ENCODE measurements around the gene SND1. TPM values are rescaled to one million over a fixed set of nuclear protein-coding genes. Genes with fewer than 3 reads are reported as not detected.

SND1 gene
- total and polyA plus RNA-seq, 4 donors, result 59.4 to 214 (median 84.1) TPM

GRCh38 chr7:128035712-128036111, 383.7 kb downstream of the SND1 start:
- Histone ChIP-seq H3K9me3 (ENCODE audit: control insufficient read depth in 4 of 4, low read length in 3 of 4) (no peaks in the 10 kb centered on the region), H3K27ac (ENCODE audit: low read depth in 1 of 2, low read length in 2 of 2) (no peak overlapping the region), H3K4me3 (ENCODE audit: low read depth in 1 of 3, low read length in 3 of 3) (no peak overlapping the region), H3K36me3 (ENCODE audit: control insufficient read depth in 4 of 4, insufficient read depth in 3 of 4, low read depth in 1 of 4, low read length in 3 of 4) (no peaks in the 10 kb centered on the region), H3K9ac (ENCODE audit: low read depth in 1 of 2, low read length in 2 of 2) (no peak overlapping the region), H3K27me3 (ENCODE audit: control insufficient read depth in 4 of 4, insufficient read depth in 4 of 4, low read length in 3 of 4) (no peaks in the 10 kb centered on the region), H3K4me1 (ENCODE audit: control insufficient read depth in 4 of 4, insufficient read depth in 4 of 4, low read length in 3 of 4) (peaks cover 3 to 7% (median 4%) of the 10 kb centered on the region in 4 donors)
- DNase-seq (ENCODE audit: low spot score), result no peak
- TF ChIP-seq RAD21 (IDR thresholded peaks at IDR 0.05), result peak; percentile 33 to 76
- TF ChIP-seq, protein P1, sequence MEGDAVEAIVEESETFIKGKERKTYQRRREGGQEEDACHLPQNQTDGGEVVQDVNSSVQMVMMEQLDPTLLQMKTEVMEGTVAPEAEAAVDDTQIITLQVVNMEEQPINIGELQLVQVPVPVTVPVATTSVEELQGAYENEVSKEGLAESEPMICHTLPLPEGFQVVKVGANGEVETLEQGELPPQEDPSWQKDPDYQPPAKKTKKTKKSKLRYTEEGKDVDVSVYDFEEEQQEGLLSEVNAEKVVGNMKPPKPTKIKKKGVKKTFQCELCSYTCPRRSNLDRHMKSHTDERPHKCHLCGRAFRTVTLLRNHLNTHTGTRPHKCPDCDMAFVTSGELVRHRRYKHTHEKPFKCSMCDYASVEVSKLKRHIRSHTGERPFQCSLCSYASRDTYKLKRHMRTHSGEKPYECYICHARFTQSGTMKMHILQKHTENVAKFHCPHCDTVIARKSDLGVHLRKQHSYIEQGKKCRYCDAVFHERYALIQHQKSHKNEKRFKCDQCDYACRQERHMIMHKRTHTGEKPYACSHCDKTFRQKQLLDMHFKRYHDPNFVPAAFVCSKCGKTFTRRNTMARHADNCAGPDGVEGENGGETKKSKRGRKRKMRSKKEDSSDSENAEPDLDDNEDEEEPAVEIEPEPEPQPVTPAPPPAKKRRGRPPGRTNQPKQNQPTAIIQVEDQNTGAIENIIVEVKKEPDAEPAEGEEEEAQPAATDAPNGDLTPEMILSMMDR (IDR thresholded peaks at IDR 0.05; ENCODE audit: low read depth, low read length, missing input control), result peak; percentile 25
- no peak for TF ChIP-seq REST (IDR thresholded peaks at IDR 0.05)
- TF ChIP-seq FOXA2 (IDR thresholded peaks at IDR 0.05), result no peak
- WGBS, result 93% methylated on average over 3 of the region's 3 CpGs

- Histone ChIP-seq H3K36me3 (ENCODE audit: control insufficient read depth in 4 of 4, insufficient read depth in 3 of 4, low read depth in 1 of 4, low read length in 3 of 4) (no peaks in the 10 kb centered on the region), H3K4me3 (ENCODE audit: low read depth in 1 of 3, low read length in 3 of 3) (no peak overlapping the region), H3K27ac (ENCODE audit: low read depth in 1 of 2, low read length in 2 of 2) (no peak overlapping the region), H3K4me1 (ENCODE audit: control insufficient read depth in 4 of 4, insufficient read depth in 4 of 4, low read length in 3 of 4) (peaks cover 2 to 4% (median 3%) of the 10 kb centered on the region in 4 donors), H3K9ac (ENCODE audit: low read depth in 1 of 2, low read length in 2 of 2) (no peak overlapping the region), H3K27me3 (ENCODE audit: control insufficient read depth in 4 of 4, insufficient read depth in 4 of 4, low read length in 3 of 4) (no peaks in the 10 kb centered on the region), H3K9me3 (ENCODE audit: control insufficient read depth in 4 of 4, low read length in 3 of 4) (no peaks in the 10 kb centered on the region)
- WGBS, result 87% methylated on average over 4 of the region's 4 CpGs
- TF ChIP-seq, protein P2, sequence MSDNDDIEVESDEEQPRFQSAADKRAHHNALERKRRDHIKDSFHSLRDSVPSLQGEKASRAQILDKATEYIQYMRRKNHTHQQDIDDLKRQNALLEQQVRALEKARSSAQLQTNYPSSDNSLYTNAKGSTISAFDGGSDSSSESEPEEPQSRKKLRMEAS (IDR thresholded peaks at IDR 0.05), result no peak
- TF ChIP-seq SP1 (IDR thresholded peaks at IDR 0.05) (no peak), RXRA (IDR thresholded peaks at IDR 0.05) (no peak), REST (IDR thresholded peaks at IDR 0.05) (no peak), NR2F2 (IDR thresholded peaks at IDR 0.05) (no peak)
- TF ChIP-seq, protein P3, sequence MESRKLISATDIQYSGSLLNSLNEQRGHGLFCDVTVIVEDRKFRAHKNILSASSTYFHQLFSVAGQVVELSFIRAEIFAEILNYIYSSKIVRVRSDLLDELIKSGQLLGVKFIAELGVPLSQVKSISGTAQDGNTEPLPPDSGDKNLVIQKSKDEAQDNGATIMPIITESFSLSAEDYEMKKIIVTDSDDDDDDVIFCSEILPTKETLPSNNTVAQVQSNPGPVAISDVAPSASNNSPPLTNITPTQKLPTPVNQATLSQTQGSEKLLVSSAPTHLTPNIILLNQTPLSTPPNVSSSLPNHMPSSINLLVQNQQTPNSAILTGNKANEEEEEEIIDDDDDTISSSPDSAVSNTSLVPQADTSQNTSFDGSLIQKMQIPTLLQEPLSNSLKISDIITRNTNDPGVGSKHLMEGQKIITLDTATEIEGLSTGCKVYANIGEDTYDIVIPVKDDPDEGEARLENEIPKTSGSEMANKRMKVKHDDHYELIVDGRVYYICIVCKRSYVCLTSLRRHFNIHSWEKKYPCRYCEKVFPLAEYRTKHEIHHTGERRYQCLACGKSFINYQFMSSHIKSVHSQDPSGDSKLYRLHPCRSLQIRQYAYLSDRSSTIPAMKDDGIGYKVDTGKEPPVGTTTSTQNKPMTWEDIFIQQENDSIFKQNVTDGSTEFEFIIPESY (IDR thresholded peaks at IDR 0.05), result no peak
- TF ChIP-seq, protein P1 (IDR thresholded peaks at IDR 0.05; ENCODE audit: low read depth, low read length, missing input control), result no peak
- DNase-seq (ENCODE audit: low spot score), result no peak
Observed at GRCh38 chr7:128036226-128036940, 384.4 kb downstream of the SND1 start.

All from liver (tissue), 9 donors.